ENCODE data around the gene DRD4. TPM values are rescaled to one million over a fixed set of nuclear protein-coding genes. Genes with fewer than 3 reads are reported as not detected.

Gene DRD4
- total and polyA plus RNA-seq, 7 donors, result 0.28 to 2.2 (median 0.41) TPM; not detected in 4

DNA sequence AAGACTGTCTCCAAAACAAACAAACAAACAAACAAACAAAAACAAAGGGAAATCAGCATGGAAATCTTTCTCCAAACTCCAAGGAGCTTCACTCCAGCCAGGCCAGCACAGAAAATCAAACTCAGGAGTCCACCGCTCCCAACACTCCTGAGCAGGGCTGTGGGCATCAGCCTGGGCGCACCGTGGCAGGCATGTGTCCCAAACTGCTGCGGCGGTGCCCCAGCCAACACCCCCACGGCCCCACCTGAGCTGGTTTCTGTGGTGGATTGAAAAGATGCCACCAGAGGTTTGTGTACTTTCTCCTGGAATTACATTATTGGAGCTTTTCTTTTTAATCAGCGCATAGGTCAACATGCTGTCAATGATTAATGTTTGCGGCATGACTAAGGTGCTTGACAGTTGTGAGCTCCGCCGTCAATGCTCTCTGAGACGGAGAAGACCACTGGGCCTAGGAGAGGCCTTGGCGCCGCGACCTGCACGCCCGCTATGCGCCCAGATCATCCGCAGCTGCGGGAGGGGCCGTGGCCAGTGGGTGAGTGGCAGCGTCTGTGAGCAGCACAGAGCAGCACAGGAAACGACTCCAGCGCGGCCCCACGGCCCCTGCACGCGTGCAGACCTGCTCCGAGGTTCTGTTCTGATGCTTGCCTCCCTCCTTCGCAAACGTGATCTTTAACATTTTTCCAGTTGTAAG, 18.1 kb downstream of the DRD4 start:
- WGBS, 2 donors, result 25 to 79% methylated on average over 30 of the region's 30 CpGs
- TF ChIP-seq, protein P1, sequence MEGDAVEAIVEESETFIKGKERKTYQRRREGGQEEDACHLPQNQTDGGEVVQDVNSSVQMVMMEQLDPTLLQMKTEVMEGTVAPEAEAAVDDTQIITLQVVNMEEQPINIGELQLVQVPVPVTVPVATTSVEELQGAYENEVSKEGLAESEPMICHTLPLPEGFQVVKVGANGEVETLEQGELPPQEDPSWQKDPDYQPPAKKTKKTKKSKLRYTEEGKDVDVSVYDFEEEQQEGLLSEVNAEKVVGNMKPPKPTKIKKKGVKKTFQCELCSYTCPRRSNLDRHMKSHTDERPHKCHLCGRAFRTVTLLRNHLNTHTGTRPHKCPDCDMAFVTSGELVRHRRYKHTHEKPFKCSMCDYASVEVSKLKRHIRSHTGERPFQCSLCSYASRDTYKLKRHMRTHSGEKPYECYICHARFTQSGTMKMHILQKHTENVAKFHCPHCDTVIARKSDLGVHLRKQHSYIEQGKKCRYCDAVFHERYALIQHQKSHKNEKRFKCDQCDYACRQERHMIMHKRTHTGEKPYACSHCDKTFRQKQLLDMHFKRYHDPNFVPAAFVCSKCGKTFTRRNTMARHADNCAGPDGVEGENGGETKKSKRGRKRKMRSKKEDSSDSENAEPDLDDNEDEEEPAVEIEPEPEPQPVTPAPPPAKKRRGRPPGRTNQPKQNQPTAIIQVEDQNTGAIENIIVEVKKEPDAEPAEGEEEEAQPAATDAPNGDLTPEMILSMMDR (IDR thresholded peaks at IDR 0.05), result no peak
- no peak for TF ChIP-seq POLR2A (IDR thresholded peaks at IDR 0.05)
- TF ChIP-seq POLR2AphosphoS5 (IDR thresholded peaks at IDR 0.05), result no peak
- no peak for TF ChIP-seq EP300 (IDR thresholded peaks at IDR 0.05)
- no peaks in the 10 kb centered on the region for H3K9me3 ChIP-seq
- intact Hi-C loops (cut with DNase I), result no loop called here
- no peaks in the 10 kb centered on the region for H3K4me1 ChIP-seq
- no peaks in the 10 kb centered on the region for H3K27me3 ChIP-seq
- no peak overlapping the region for H3K27ac ChIP-seq
- DNase-seq, result no peak
- peaks cover 0 to 53% (median 10%) of the 10 kb centered on the region in 4 donors for H3K36me3 ChIP-seq
- H3K4me3 ChIP-seq, result no peak overlapping the region

DNA sequence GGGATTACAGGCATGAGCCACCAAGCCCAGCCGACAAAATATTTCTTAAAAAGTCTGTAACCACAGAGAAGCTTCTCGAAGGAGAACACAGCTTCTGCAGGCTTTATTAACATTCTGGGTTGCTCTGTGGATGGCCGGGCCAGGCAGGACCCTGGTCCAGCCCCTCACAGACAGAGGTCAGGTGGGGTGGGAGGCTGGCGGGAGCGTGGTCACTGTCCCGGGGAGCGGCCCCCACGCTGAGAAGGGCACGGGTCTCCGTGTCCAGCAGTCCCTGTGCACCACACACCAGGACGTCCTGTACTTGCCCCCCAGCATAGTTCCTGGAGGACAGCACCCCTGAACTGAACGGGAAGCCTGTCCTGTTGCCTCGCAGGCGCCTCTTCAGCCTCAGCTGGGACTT, 19.4 kb downstream of the DRD4 start:
- no peak for TF ChIP-seq POLR2A (IDR thresholded peaks at IDR 0.05)
- TF ChIP-seq, protein P1 (IDR thresholded peaks at IDR 0.05), result no peak
- TF ChIP-seq EP300 (IDR thresholded peaks at IDR 0.05), result no peak
- TF ChIP-seq POLR2AphosphoS5 (IDR thresholded peaks at IDR 0.05), result no peak
- intact Hi-C loops (cut with DNase I), result no loop called here
- Histone ChIP-seq H3K36me3 (peaks cover 0 to 45% (median 7%) of the 10 kb centered on the region in 4 donors), H3K9me3 (no peaks in the 10 kb centered on the region), H3K27me3 (no peaks in the 10 kb centered on the region), H3K27ac (no peak overlapping the region), H3K4me1 (no peaks in the 10 kb centered on the region), H3K4me3 (no peak overlapping the region)
- 94 to 95% methylated on average over 14 of the region's 14 CpGs for WGBS, 2 donors
- no peak for DNase-seq

DNA sequence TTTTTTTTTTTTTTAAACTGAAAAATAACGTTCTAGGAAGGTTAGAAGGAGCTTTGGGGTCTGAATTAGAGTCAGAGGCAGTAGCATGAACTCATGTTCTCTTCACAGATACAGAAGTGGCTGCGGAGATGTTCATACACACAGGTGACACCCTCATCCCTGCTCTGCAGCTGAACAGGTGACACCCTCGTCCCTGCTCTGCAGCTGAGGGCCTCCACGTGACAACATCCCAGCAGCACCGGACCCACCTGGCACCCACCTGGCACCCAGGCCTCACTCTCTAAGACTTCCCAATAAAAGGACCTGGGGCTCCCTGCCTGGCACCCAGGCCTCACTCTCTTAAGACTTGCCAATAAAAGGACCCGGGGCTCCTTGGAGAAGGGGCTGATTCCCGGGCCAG, 19.8 kb downstream of the DRD4 start:
- H3K9me3 ChIP-seq, result no peaks in the 10 kb centered on the region
- no peak overlapping the region for H3K4me3 ChIP-seq
- DNase-seq, result no peak
- H3K27me3 ChIP-seq, result no peaks in the 10 kb centered on the region
- 85 to 90% methylated on average over 7 of the region's 7 CpGs for WGBS, 2 donors
- intact Hi-C loops (cut with DNase I), result no loop called here
- H3K4me1 ChIP-seq, result no peaks in the 10 kb centered on the region
- TF ChIP-seq POLR2AphosphoS5 (IDR thresholded peaks at IDR 0.05) (no peak), POLR2A (IDR thresholded peaks at IDR 0.05) (no peak), EP300 (IDR thresholded peaks at IDR 0.05) (no peak)
- TF ChIP-seq, protein P1 (IDR thresholded peaks at IDR 0.05), result no peak
- no peak overlapping the region for H3K27ac ChIP-seq
- H3K36me3 ChIP-seq, result peaks cover 0 to 41% (median 7%) of the 10 kb centered on the region in 4 donors

DNA sequence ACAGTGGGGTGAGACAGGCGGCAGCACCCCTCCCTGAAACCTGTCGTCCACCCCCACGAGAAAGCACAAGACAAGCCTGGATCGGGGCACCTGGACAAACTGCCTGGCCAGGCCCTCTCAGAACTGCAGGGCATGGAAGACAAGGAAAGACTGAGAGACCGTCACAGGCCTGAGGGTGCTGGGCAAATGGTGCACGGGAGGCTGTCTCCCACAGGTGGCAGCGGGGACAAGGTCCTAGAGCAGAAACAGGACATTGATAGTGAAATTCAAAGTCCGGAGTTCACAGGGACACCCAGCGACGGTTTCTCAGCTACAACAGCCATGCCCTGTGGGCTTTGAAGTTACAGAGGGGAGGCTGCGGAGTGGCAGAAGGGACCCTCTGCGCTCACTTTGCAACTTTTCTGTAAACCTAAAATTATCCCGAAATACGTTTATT, 20.6 kb downstream of the DRD4 start:
- intact Hi-C loops (cut with DNase I), result no loop called here
- DNase-seq, result no peak

More for the DNA sequence above, 20.6 kb downstream of the DRD4 start:
- no peaks in the 10 kb centered on the region for H3K9me3 ChIP-seq
- H3K27me3 ChIP-seq, result no peaks in the 10 kb centered on the region
- H3K4me1 ChIP-seq, result no peaks in the 10 kb centered on the region
- no peak overlapping the region for H3K4me3 ChIP-seq
- TF ChIP-seq POLR2AphosphoS5 (IDR thresholded peaks at IDR 0.05) (no peak), EP300 (IDR thresholded peaks at IDR 0.05) (no peak), POLR2A (IDR thresholded peaks at IDR 0.05) (no peak)
- TF ChIP-seq, protein P1 (IDR thresholded peaks at IDR 0.05), result no peak
- WGBS, 2 donors, result 49 to 84% methylated on average over 14 of the region's 14 CpGs
- peaks cover 0 to 41% (median 7%) of the 10 kb centered on the region in 4 donors for H3K36me3 ChIP-seq
- no peak overlapping the region for H3K27ac ChIP-seq

All from sigmoid colon (tissue), 7 donors.